CD8-positive, alpha-beta memory T cell (primary cell): Measurements from ENCODE around the gene MDK. TPM values are rescaled to one million over a fixed set of nuclear protein-coding genes. Genes with fewer than 3 reads are reported as not detected.
A peak's percentile ranks its signal among the peaks of the same experiment; 100 is the strongest.

Experiments
- CTCF ChIA-PET: fragments of 350-600 bp; sonication (Branson Sonifier 250); formaldehyde crosslinking; loops from one replicate; lab custom pipeline; 2021; ENCODE audit warnings: antibody characterized with exemption; lab: Charles Lee
- POLR2A ChIA-PET: fragments of 350-600 bp; sonication (Branson Sonifier 250); formaldehyde crosslinking; loops from one replicate; lab custom pipeline; 2021; ENCODE audit warnings: antibody characterized with exemption; lab: Charles Lee
- DNase-seq, 5 donors: peaks; one replicate each; pipeline versions ENCODE4 v3.0.0 to v3.0.0-alpha.2; 2020 to 2022; ENCODE audit warnings: mixed read lengths in 1 of 5
- H3K27ac ChIP-seq: one replicate; pipeline ENCODE4 v1.7.0; 2013; ENCODE audit warnings: low read depth, mild to moderate bottlenecking, low read length, moderate library complexity
- H3K27me3 ChIP-seq: 2 replicates; pipeline ENCODE4 v1.7.0; 2013; ENCODE audit warnings: low read length, mild to moderate bottlenecking; ENCODE audit not compliant: insufficient read depth, poor library complexity, severe bottlenecking
- H3K36me3 ChIP-seq: 2 replicates; pipeline ENCODE4 v1.7.0; 2013; ENCODE audit warnings: mild to moderate bottlenecking, low read length, moderate library complexity; ENCODE audit not compliant: insufficient read depth
- H3K4me1 ChIP-seq: 2 replicates; pipeline ENCODE4 v1.7.0; 2013; ENCODE audit warnings: mild to moderate bottlenecking, low read length, moderate library complexity; ENCODE audit not compliant: insufficient read depth
- H3K4me3 ChIP-seq: 2 replicates; pipeline ENCODE4 v1.7.0; 2013; ENCODE audit warnings: mild to moderate bottlenecking, low read length
- H3K9me3 ChIP-seq: 2 replicates; pipeline ENCODE4 v1.7.0; 2013; ENCODE audit warnings: mild to moderate bottlenecking, low read length
- H3K27ac Mint-ChIP-seq, 8 donors: one replicate each; pipeline ENCODE4 v1.8.0; 2020 to 2021; ENCODE audit warnings: mixed read lengths in 8 of 8, mild to moderate bottlenecking in 6 of 8, inconsistent platforms in 3 of 8, moderate library complexity in 3 of 8
- H3K27me3 Mint-ChIP-seq, 2 donors: one replicate each; pipeline ENCODE4 v1.8.0; 2020 to 2021; ENCODE audit warnings: mixed read lengths in 2 of 2, mild to moderate bottlenecking in 1 of 2, moderate library complexity in 1 of 2
- H3K36me3 Mint-ChIP-seq, 3 donors: one replicate each; pipeline ENCODE4 v1.8.0; 2020 to 2021; ENCODE audit warnings: mixed read lengths in 3 of 3, inconsistent platforms in 1 of 3, mild to moderate bottlenecking in 1 of 3
- H3K4me1 Mint-ChIP-seq, 3 donors: one replicate each; pipeline ENCODE4 v1.8.0; 2020 to 2021; ENCODE audit warnings: mixed read lengths in 3 of 3, inconsistent platforms in 1 of 3, mild to moderate bottlenecking in 1 of 3
- H3K4me3 Mint-ChIP-seq, 7 donors: one replicate each; pipeline ENCODE4 v1.8.0; 2020 to 2021; ENCODE audit warnings: mixed read lengths in 7 of 7, mild to moderate bottlenecking in 6 of 7, moderate library complexity in 4 of 7, inconsistent platforms in 2 of 7
- H3K9me3 Mint-ChIP-seq, 5 donors: one replicate each; pipeline ENCODE4 v1.8.0; 2020 to 2022; ENCODE audit warnings: mixed read lengths in 5 of 5, mild to moderate bottlenecking in 3 of 5, moderate library complexity in 2 of 5, inconsistent platforms in 1 of 5
- polyA plus RNA-seq: library from polyadenylated mRNA; unstranded; fragments of 300-500 nt; fragmentation: Illumina TruSeq; gene quantifications from one replicate; pipeline ENCODE4 v1.2.3, GENCODE V29; 2021
- total RNA-seq, 2 experiments: library from RNA; stranded (reverse); gene quantifications; one replicate each; pipeline ENCODE4 v1.2.3, GENCODE V29; 2021

The MDK gene
- total and polyA plus RNA-seq, 3 experiments from 2014 or later = 0.97 to 1.2 (median 1.1) TPM

- Mint-ChIP-seq H3K36me3 (peaks cover 2 to 77% (median 5%) of the 10 kb centered on the region in 3 donors), H3K27ac (no peak overlapping the region), H3K9me3 (no peaks in the 10 kb centered on the region), H3K4me3 (no peak overlapping the region), H3K4me1 (peaks cover 0 to 8% (median 2%) of the 10 kb centered on the region in 3 donors), H3K27me3 (no peaks in the 10 kb centered on the region)
- Histone ChIP-seq H3K4me1 (no peaks in the 10 kb centered on the region), H3K9me3 (no peaks in the 10 kb centered on the region), H3K4me3 (no peak overlapping the region), H3K27me3 (no peaks in the 10 kb centered on the region), H3K36me3 (peaks cover 53% of the 10 kb centered on the region), H3K27ac (no peak overlapping the region)
- POLR2A ChIA-PET = no interaction called here
- no peak for DNase-seq
- CTCF ChIA-PET = interaction anchor here (16.1 kb wide), 1 partner anchor 25 kb away, joined by 358 read pairs; the partner anchor contains the start of gene DGKZ
Measured at GRCh38 chr11:46374815-46375214, 6.7 kb upstream of the MDK start.

- H3K4me3 Mint-ChIP-seq = no peak overlapping the region
- Histone ChIP-seq H3K27ac (no peak overlapping the region), H3K27me3 (no peaks in the 10 kb centered on the region), H3K4me1 (no peaks in the 10 kb centered on the region), H3K36me3 (peaks cover 46% of the 10 kb centered on the region), H3K9me3 (no peaks in the 10 kb centered on the region), H3K4me3 (no peak overlapping the region)
- DNase-seq = no peak
- ChIA-PET CTCF (no interaction called here), POLR2A (no interaction called here)
- H3K4me1 Mint-ChIP-seq = peaks cover 4 to 12% (median 4%) of the 10 kb centered on the region in 3 donors
- no peaks in the 10 kb centered on the region for H3K9me3 Mint-ChIP-seq
- H3K36me3 Mint-ChIP-seq = peaks cover 0 to 70% (median 5%) of the 10 kb centered on the region in 3 donors
- no peak overlapping the region for H3K27ac Mint-ChIP-seq
- no peaks in the 10 kb centered on the region for H3K27me3 Mint-ChIP-seq
Measured at GRCh38 chr11:46375392-46376101, 5.9 kb upstream of the MDK start.

- Histone ChIP-seq H3K27me3 (no peaks in the 10 kb centered on the region), H3K27ac (no peak overlapping the region), H3K36me3 (peaks cover 39% of the 10 kb centered on the region), H3K4me1 (no peaks in the 10 kb centered on the region), H3K4me3 (no peak overlapping the region), H3K9me3 (no peaks in the 10 kb centered on the region)
- no peak overlapping the region for H3K4me3 Mint-ChIP-seq
- ChIA-PET CTCF (interaction anchor here (0.7 to 2.6 kb wide), 4 partner anchors 11 to 24 kb away, joined by 3 to 12 read pairs (median 7); no protein-coding TSS in a partner anchor), POLR2A (no interaction called here)
- peaks cover 0 to 66% (median 5%) of the 10 kb centered on the region in 3 donors for H3K36me3 Mint-ChIP-seq
- H3K27me3 Mint-ChIP-seq = no peaks in the 10 kb centered on the region
- DNase-seq = no peak
- no peaks in the 10 kb centered on the region for H3K9me3 Mint-ChIP-seq
- peak overlapping the region in 2 of 8 donors; percentile 50 to 57 for H3K27ac Mint-ChIP-seq
- peaks cover 4 to 12% (median 5%) of the 10 kb centered on the region in 3 donors for H3K4me1 Mint-ChIP-seq
Measured at GRCh38 chr11:46376258-46377050, 5.0 kb upstream of the MDK start.

GRCh38 chr11:46377290-46377689 is 4.2 kb upstream of the MDK start:
- Mint-ChIP-seq H3K27me3 (peaks cover 1 to 4% of the 10 kb centered on the region in 2 donors), H3K4me1 (peaks cover 4 to 16% (median 5%) of the 10 kb centered on the region in 3 donors), H3K36me3 (peaks cover 0 to 58% (median 5%) of the 10 kb centered on the region in 3 donors), H3K27ac (peak overlapping the region in 1 of 8 donors; percentile 64), H3K4me3 (no peak overlapping the region), H3K9me3 (no peaks in the 10 kb centered on the region)
- peaks cover 3% of the 10 kb centered on the region for H3K27me3 ChIP-seq
- no peaks in the 10 kb centered on the region for H3K9me3 ChIP-seq
- no peak overlapping the region for H3K4me3 ChIP-seq
- no peak for DNase-seq
- ChIA-PET CTCF (interaction anchor here (0.9 to 2.6 kb wide), 5 partner anchors 9 to 25 kb away, joined by 3 to 12 read pairs (median 4); no protein-coding TSS in a partner anchor), POLR2A (no interaction called here)
- peaks cover 31% of the 10 kb centered on the region for H3K36me3 ChIP-seq
- H3K4me1 ChIP-seq = peaks cover 5% of the 10 kb centered on the region
- H3K27ac ChIP-seq = no peak overlapping the region

- Histone ChIP-seq H3K27me3 (peaks cover 8% of the 10 kb centered on the region), H3K4me3 (no peak overlapping the region), H3K4me1 (peaks cover 10% of the 10 kb centered on the region), H3K9me3 (no peaks in the 10 kb centered on the region), H3K27ac (no peak overlapping the region), H3K36me3 (peaks cover 28% of the 10 kb centered on the region)
- Mint-ChIP-seq H3K36me3 (peaks cover 0 to 53% (median 5%) of the 10 kb centered on the region in 3 donors), H3K27me3 (peaks cover 1 to 5% of the 10 kb centered on the region in 2 donors), H3K9me3 (no peaks in the 10 kb centered on the region), H3K4me1 (peaks cover 4 to 21% (median 5%) of the 10 kb centered on the region in 3 donors), H3K27ac (peak overlapping the region in 1 of 8 donors; percentile 50), H3K4me3 (no peak overlapping the region)
- no peak for DNase-seq
- ChIA-PET POLR2A (no interaction called here), CTCF (interaction anchor here (0.9 to 2.6 kb wide), 6 partner anchors 9 to 31 kb away, joined by 3 to 12 read pairs (median 4); partner anchors contain the start of gene DGKZ)
Measured at GRCh38 chr11:46377831-46378230, 3.6 kb upstream of the MDK start.

GRCh38 chr11:46378296-46378695 is 3.2 kb upstream of the MDK start:
- H3K4me1 ChIP-seq = peaks cover 12% of the 10 kb centered on the region
- peak overlapping the region in 2 of 7 donors; percentile 44 to 67 for H3K4me3 Mint-ChIP-seq
- no peak overlapping the region for H3K4me3 ChIP-seq
- ChIA-PET POLR2A (no interaction called here), CTCF (interaction anchor here (0.9 to 2.6 kb wide), 6 partner anchors 10 to 31 kb away, joined by 3 to 12 read pairs (median 4); partner anchors contain the start of gene DGKZ)
- peaks cover 0 to 50% (median 5%) of the 10 kb centered on the region in 3 donors for H3K36me3 Mint-ChIP-seq
- H3K9me3 Mint-ChIP-seq = no peaks in the 10 kb centered on the region
- H3K27me3 Mint-ChIP-seq = peaks cover 3 to 9% of the 10 kb centered on the region in 2 donors
- peaks cover 28% of the 10 kb centered on the region for H3K36me3 ChIP-seq
- DNase-seq = no peak
- H3K27ac ChIP-seq = no peak overlapping the region
- peak overlapping the region in 3 of 8 donors; percentile 43 to 93 (median 50) for H3K27ac Mint-ChIP-seq
- H3K9me3 ChIP-seq = no peaks in the 10 kb centered on the region
- H3K27me3 ChIP-seq = peaks cover 11% of the 10 kb centered on the region
- peaks cover 4 to 21% (median 5%) of the 10 kb centered on the region in 3 donors for H3K4me1 Mint-ChIP-seq

- H3K4me1 Mint-ChIP-seq = peaks cover 5 to 24% (median 6%) of the 10 kb centered on the region in 3 donors
- H3K9me3 Mint-ChIP-seq = no peaks in the 10 kb centered on the region
- peaks cover 0 to 46% (median 5%) of the 10 kb centered on the region in 3 donors for H3K36me3 Mint-ChIP-seq
- Histone ChIP-seq H3K4me3 (no peak overlapping the region), H3K9me3 (no peaks in the 10 kb centered on the region), H3K27me3 (peaks cover 12% of the 10 kb centered on the region), H3K27ac (no peak overlapping the region), H3K4me1 (peaks cover 12% of the 10 kb centered on the region), H3K36me3 (peaks cover 24% of the 10 kb centered on the region)
- peak overlapping the region in 7 of 8 donors; percentile 43 to 95 (median 68) for H3K27ac Mint-ChIP-seq
- peak overlapping the region in 6 of 7 donors; percentile 20 to 76 (median 54) for H3K4me3 Mint-ChIP-seq
- ChIA-PET POLR2A (interaction anchor here (1.0 kb wide), 1 partner anchor 10 kb away, joined by 4 read pairs; no protein-coding TSS in a partner anchor), CTCF (interaction anchor here (1.4 to 2.6 kb wide), 5 partner anchors 11 to 32 kb away, joined by 3 to 12 read pairs (median 5); partner anchors contain the start of gene DGKZ)
- DNase-seq = no peak
- peaks cover 9 to 15% of the 10 kb centered on the region in 2 donors for H3K27me3 Mint-ChIP-seq
Measured at GRCh38 chr11:46378811-46379481, 2.5 kb upstream of the MDK start.
